Measurements from ENCODE around the gene TNFSF10. TPM values are rescaled to one million over a fixed set of nuclear protein-coding genes. Genes with fewer than 3 reads are reported as not detected.
A peak's percentile ranks its signal among the peaks of the same experiment; 100 is the strongest.

Gene TNFSF10
- total RNA-seq, 1 donor from 2014 or later: 94.1 TPM

GRCh38 chr3:172539273-172539672, 16.0 kb upstream of the TNFSF10 start:
- Mint-ChIP-seq H3K27me3 (ENCODE audit: unreplicated experiment) (peaks cover 6% of the 10 kb centered on the region), H3K36me3 (ENCODE audit: low read depth, unreplicated experiment) (no peaks in the 10 kb centered on the region), H3K4me3 (ENCODE audit: unreplicated experiment) (no peak overlapping the region), H3K9me3 (ENCODE audit: unreplicated experiment) (no peaks in the 10 kb centered on the region), H3K4me1 (ENCODE audit: unreplicated experiment) (peaks cover 64% of the 10 kb centered on the region), H3K27ac (ENCODE audit: unreplicated experiment) (peak overlapping the region; percentile 68)
- TF ChIP-seq CTCF (IDR thresholded peaks at IDR 0.05; ENCODE audit: unreplicated experiment): no peak
- no peak for DNase-seq (ENCODE audit: low spot score)

- Mint-ChIP-seq H3K27me3 (ENCODE audit: unreplicated experiment) (peaks cover 6% of the 10 kb centered on the region), H3K4me3 (ENCODE audit: unreplicated experiment) (peak overlapping the region; percentile 39), H3K4me1 (ENCODE audit: unreplicated experiment) (peaks cover 66% of the 10 kb centered on the region), H3K9me3 (ENCODE audit: unreplicated experiment) (no peaks in the 10 kb centered on the region), H3K27ac (ENCODE audit: unreplicated experiment) (peak overlapping the region; percentile 91), H3K36me3 (ENCODE audit: low read depth, unreplicated experiment) (no peaks in the 10 kb centered on the region)
- no peak for DNase-seq (ENCODE audit: low spot score)
- no peak for TF ChIP-seq CTCF (IDR thresholded peaks at IDR 0.05; ENCODE audit: unreplicated experiment)
Observed at GRCh38 chr3:172538368-172539151, 15.3 kb upstream of the TNFSF10 start.

- Mint-ChIP-seq H3K27ac (ENCODE audit: unreplicated experiment) (peak overlapping the region; percentile 91), H3K4me3 (ENCODE audit: unreplicated experiment) (no peak overlapping the region), H3K4me1 (ENCODE audit: unreplicated experiment) (peaks cover 59% of the 10 kb centered on the region), H3K27me3 (ENCODE audit: unreplicated experiment) (peaks cover 6% of the 10 kb centered on the region), H3K9me3 (ENCODE audit: unreplicated experiment) (no peaks in the 10 kb centered on the region), H3K36me3 (ENCODE audit: low read depth, unreplicated experiment) (no peaks in the 10 kb centered on the region)
- no peak for DNase-seq (ENCODE audit: low spot score)
- no peak for TF ChIP-seq CTCF (IDR thresholded peaks at IDR 0.05; ENCODE audit: unreplicated experiment)
Observed at GRCh38 chr3:172537507-172538158, 14.4 kb upstream of the TNFSF10 start.

- DNase-seq (ENCODE audit: low spot score): no peak
- Mint-ChIP-seq H3K4me3 (ENCODE audit: unreplicated experiment) (no peak overlapping the region), H3K27me3 (ENCODE audit: unreplicated experiment) (peaks cover 6% of the 10 kb centered on the region), H3K36me3 (ENCODE audit: low read depth, unreplicated experiment) (no peaks in the 10 kb centered on the region), H3K4me1 (ENCODE audit: unreplicated experiment) (peaks cover 56% of the 10 kb centered on the region), H3K27ac (ENCODE audit: unreplicated experiment) (peak overlapping the region; percentile 94), H3K9me3 (ENCODE audit: unreplicated experiment) (no peaks in the 10 kb centered on the region)
- no peak for TF ChIP-seq CTCF (IDR thresholded peaks at IDR 0.05; ENCODE audit: unreplicated experiment)
Observed at GRCh38 chr3:172536993-172537419, 13.8 kb upstream of the TNFSF10 start.

GRCh38 chr3:172536505-172536904, 13.3 kb upstream of the TNFSF10 start:
- peaks cover 6% of the 10 kb centered on the region for H3K27me3 Mint-ChIP-seq (ENCODE audit: unreplicated experiment)

More at GRCh38 chr3:172536505-172536904, 13.3 kb upstream of the TNFSF10 start:
- TF ChIP-seq CTCF (IDR thresholded peaks at IDR 0.05; ENCODE audit: unreplicated experiment): no peak
- no peaks in the 10 kb centered on the region for H3K9me3 Mint-ChIP-seq (ENCODE audit: unreplicated experiment)
- H3K36me3 Mint-ChIP-seq (ENCODE audit: low read depth, unreplicated experiment): no peaks in the 10 kb centered on the region
- peak overlapping the region; percentile 94 for H3K27ac Mint-ChIP-seq (ENCODE audit: unreplicated experiment)
- peaks cover 52% of the 10 kb centered on the region for H3K4me1 Mint-ChIP-seq (ENCODE audit: unreplicated experiment)
- no peak for DNase-seq (ENCODE audit: low spot score)
- H3K4me3 Mint-ChIP-seq (ENCODE audit: unreplicated experiment): no peak overlapping the region

Measured in endothelial cell (in vitro differentiated cells).